Nephron (organoid): ENCODE measurements around the gene CITED4.
A peak's percentile ranks its signal among the peaks of the same experiment; 100 is the strongest.

Experiments used
- H3K27ac Mint-ChIP-seq, 3 experiments: 2 replicates each; pipeline ENCODE4 v1.8.0; 2020; ENCODE audit warnings: mixed read lengths in 3 of 3, mild to moderate bottlenecking in 2 of 3, moderate library complexity in 1 of 3
- H3K27me3 Mint-ChIP-seq: 2 replicates; pipeline ENCODE4 v1.8.0; 2021; ENCODE audit warnings: low read depth, mild to moderate bottlenecking, moderate library complexity, mixed read lengths
- H3K36me3 Mint-ChIP-seq: 2 replicates; pipeline ENCODE4 v1.8.0; 2020; ENCODE audit warnings: low read depth, mixed read lengths
- H3K4me1 Mint-ChIP-seq: 2 replicates; pipeline ENCODE4 v1.8.0; 2020; ENCODE audit warnings: mixed read lengths
- H3K4me3 Mint-ChIP-seq, 3 experiments: 2 replicates each; pipeline ENCODE4 v1.8.0; 2020; ENCODE audit warnings: mild to moderate bottlenecking in 3 of 3, mixed read lengths in 3 of 3, moderate library complexity in 2 of 3
- H3K9me3 Mint-ChIP-seq: 2 replicates; pipeline ENCODE4 v1.8.0; 2020; ENCODE audit warnings: mixed read lengths
- TF ChIP-seq, protein P1 (sequence below), 3 experiments: fragments of 200-600 bp; sonication (generic); IDR thresholded peaks; one replicate each; pipeline ENCODE4 v1.5.0; 2021; ENCODE audit warnings: antibody characterized with exemption in 3 of 3; ENCODE audit not compliant: unreplicated experiment in 3 of 3

Gene CITED4

GRCh38 chr1:40884055-40884795, 22.1 kb upstream of the CITED4 start:
- Mint-ChIP-seq H3K36me3 (no peaks in the 10 kb centered on the region), H3K4me3 (peak overlapping the region; percentile 33 to 60 (median 56)), H3K27me3 (peaks cover 62% of the 10 kb centered on the region), H3K27ac (no peak overlapping the region), H3K4me1 (peaks cover 5% of the 10 kb centered on the region), H3K9me3 (no peaks in the 10 kb centered on the region)
- TF ChIP-seq, protein P1, sequence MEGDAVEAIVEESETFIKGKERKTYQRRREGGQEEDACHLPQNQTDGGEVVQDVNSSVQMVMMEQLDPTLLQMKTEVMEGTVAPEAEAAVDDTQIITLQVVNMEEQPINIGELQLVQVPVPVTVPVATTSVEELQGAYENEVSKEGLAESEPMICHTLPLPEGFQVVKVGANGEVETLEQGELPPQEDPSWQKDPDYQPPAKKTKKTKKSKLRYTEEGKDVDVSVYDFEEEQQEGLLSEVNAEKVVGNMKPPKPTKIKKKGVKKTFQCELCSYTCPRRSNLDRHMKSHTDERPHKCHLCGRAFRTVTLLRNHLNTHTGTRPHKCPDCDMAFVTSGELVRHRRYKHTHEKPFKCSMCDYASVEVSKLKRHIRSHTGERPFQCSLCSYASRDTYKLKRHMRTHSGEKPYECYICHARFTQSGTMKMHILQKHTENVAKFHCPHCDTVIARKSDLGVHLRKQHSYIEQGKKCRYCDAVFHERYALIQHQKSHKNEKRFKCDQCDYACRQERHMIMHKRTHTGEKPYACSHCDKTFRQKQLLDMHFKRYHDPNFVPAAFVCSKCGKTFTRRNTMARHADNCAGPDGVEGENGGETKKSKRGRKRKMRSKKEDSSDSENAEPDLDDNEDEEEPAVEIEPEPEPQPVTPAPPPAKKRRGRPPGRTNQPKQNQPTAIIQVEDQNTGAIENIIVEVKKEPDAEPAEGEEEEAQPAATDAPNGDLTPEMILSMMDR (IDR thresholded peaks at IDR 0.05; ENCODE audit: unreplicated experiment in 3 of 3): no peak

DNA sequence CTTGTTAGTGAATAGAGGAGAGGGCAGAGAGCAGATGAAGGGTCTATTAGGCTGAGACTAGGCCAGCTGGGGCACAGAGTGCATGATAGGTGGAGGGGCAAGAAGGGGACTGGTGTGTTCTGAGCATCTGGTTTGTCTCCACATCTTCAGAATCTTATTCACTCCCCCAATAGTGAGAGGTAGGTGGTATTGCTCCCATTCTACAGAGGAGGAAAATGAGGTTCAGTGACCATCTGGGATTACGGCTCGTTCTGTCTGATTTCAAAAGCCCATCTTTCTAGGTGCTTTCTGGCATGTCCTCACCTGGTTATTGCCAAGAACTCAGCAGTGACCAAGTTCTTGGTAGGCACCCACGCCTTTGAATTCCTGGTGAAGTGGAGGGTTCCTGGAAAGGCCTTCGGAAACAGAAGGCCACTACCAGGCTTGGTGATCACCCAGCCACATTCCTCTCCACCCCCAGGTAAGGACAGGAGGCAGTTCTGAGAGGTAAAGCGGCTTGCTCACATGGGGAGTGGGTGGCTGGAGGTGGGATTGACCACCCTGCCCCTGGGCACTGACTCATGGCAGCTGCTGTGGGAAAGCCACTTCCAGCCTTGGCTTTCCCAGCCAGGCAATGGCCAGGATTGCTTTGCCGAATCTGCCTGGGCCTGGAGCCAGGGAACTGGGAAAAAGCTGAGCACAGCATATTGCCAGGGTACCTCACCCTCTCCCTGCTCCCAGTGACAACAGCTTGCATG, 18.8 kb upstream of the CITED4 start:
- Mint-ChIP-seq H3K27me3 (peaks cover 41% of the 10 kb centered on the region), H3K36me3 (no peaks in the 10 kb centered on the region)

DNA sequence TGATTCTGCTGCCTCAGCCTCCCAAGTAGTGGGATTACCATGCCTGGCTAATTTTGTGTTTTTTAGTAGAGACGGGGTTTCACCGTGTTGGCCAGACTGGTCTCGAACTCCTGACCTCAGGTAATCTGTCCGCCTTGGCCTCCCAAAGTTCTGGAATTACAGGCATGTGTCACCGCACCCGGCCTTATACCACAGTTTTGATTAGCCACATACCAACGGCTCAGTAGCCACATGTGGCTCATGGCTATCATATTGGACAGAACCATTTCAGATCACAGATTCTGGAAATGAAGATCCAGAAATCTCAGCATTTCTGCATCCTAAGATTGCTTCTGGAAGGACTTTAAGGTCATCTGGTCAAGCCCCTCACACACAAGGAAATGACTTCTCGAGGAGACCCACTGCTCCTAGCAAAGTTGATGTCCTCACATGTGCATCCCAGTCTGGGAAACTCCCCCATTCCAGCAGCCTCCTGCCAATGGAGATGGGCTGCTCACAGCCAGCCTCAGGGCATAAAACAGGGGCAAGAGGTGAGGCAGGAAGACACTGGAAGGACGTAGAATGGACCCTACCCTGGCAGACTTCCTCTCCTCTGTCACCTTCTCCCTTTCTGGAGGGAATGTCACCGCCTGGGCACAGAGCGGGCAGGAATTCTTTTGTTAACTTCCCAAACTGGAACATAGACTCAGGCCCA, 17.5 kb upstream of the CITED4 start:
- Mint-ChIP-seq H3K4me1 (peaks cover 5% of the 10 kb centered on the region), H3K9me3 (peaks cover 3% of the 10 kb centered on the region), H3K27ac (peak overlapping the region in 2 of 3 experiments; percentile 70 to 83), H3K36me3 (no peaks in the 10 kb centered on the region), H3K4me3 (no peak overlapping the region), H3K27me3 (peaks cover 28% of the 10 kb centered on the region)
- TF ChIP-seq, protein P1 (IDR thresholded peaks at IDR 0.05; ENCODE audit: unreplicated experiment in 3 of 3): no peak

More for the DNA sequence above, 18.8 kb upstream of the CITED4 start:
- TF ChIP-seq, protein P1 (IDR thresholded peaks at IDR 0.05; ENCODE audit: unreplicated experiment in 3 of 3): no peak
- Mint-ChIP-seq H3K4me1 (peaks cover 5% of the 10 kb centered on the region), H3K9me3 (peaks cover under 1% of the 10 kb centered on the region), H3K27ac (no peak overlapping the region), H3K4me3 (no peak overlapping the region)

- Mint-ChIP-seq H3K4me3 (no peak overlapping the region), H3K9me3 (peaks cover 3% of the 10 kb centered on the region), H3K4me1 (peaks cover 5% of the 10 kb centered on the region), H3K27ac (no peak overlapping the region), H3K27me3 (peaks cover 23% of the 10 kb centered on the region), H3K36me3 (no peaks in the 10 kb centered on the region)
- TF ChIP-seq, protein P1 (IDR thresholded peaks at IDR 0.05; ENCODE audit: unreplicated experiment in 3 of 3): no peak
Measured at GRCh38 chr1:40878906-40879305, 16.7 kb upstream of the CITED4 start.

- Mint-ChIP-seq H3K9me3 (peaks cover 3% of the 10 kb centered on the region), H3K27me3 (peaks cover 24% of the 10 kb centered on the region), H3K27ac (no peak overlapping the region), H3K4me3 (no peak overlapping the region), H3K4me1 (peaks cover 5% of the 10 kb centered on the region), H3K36me3 (no peaks in the 10 kb centered on the region)
- TF ChIP-seq, protein P1 (IDR thresholded peaks at IDR 0.05; ENCODE audit: unreplicated experiment in 3 of 3): no peak
Measured at GRCh38 chr1:40877698-40878097, 15.5 kb upstream of the CITED4 start.
